Testis (tissue), 2 donors: ENCODE results near the gene BSN.

Source experiments
- CTCF ChIP-seq, 3 experiments: fragments of 450-650 bp in 2 of 3; fragments of 200-600 bp in 1 of 3; sonication (generic) in 1 of 3; IDR thresholded peaks; one replicate each; pipeline ENCODE4 v1.5.1; 2016 to 2019; ENCODE audit warnings: antibody characterized with exemption in 3 of 3, mild to moderate bottlenecking in 2 of 3, moderate library complexity in 1 of 3
- POLR2A ChIP-seq: fragments of 450-650 bp; IDR thresholded peaks from one replicate; pipeline ENCODE4 v1.6.1; 2017; ENCODE audit warnings: antibody characterized with exemption, mild to moderate bottlenecking, moderate library complexity

GRCh38 chr3:49655731-49656285 lies 101.5 kb downstream of the BSN start:
- TF ChIP-seq CTCF (IDR thresholded peaks at IDR 0.05) (no peak), POLR2A (no peak)
